NCI-H524 treated with DMSO at 0.1 percent for 48 hours (cell line): ENCODE results near the gene AMMECR1.

Experiments used
- DNase-seq: peaks from one replicate; lab custom pipeline; 2025; lab: John Stamatoyannopoulos, UW

Gene AMMECR1

GRCh38 chrX:110311437-110312230, 6.3 kb downstream of the AMMECR1 start:
- DNase-seq: no peak

DNA sequence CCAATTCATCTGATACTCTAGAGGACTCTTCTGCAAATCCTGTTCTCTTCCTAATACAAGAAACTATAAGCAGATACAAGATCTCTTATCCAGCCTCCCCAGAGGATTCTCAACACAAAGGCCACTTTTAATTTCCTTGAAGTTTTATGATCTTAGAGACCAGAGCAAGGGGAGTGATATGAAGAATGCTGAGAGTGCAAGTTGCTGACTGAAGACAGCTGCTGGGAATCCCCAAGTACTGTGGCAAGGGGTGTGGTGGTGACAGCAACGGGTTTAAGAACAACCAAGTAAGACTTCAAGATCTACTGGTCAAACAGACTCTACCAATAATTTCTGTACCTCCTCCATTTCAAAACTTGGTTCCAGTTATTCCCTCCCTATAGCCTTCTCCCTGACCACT, 7.0 kb downstream of the AMMECR1 start:
- DNase-seq: no peak

- DNase-seq: no peak
Observed at GRCh38 chrX:110310000-110310790, 7.7 kb downstream of the AMMECR1 start.

- DNase-seq: no peak
Observed at GRCh38 chrX:110308220-110308619, 9.7 kb downstream of the AMMECR1 start.

- no peak for DNase-seq
Observed at GRCh38 chrX:110304884-110305283, 13.0 kb downstream of the AMMECR1 start.

DNA sequence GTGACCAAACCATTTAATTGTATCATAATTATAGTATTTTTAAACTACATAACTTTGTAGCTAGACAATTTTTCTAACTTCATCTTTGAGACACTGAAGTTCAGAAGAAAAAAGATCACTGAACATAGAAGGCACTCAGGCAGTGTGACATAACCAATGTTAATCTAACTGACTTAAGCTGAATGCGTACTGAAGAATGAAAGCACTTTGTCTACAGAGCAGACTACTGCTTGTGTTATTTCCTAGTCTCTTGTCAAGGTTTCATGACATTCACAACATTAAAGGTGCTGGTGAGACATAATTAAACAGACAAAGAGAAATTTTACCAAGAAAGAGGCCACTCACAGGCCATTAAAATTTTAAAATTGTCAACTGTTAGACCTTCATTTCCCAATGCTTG, 13.5 kb downstream of the AMMECR1 start:
- no peak for DNase-seq

DNA sequence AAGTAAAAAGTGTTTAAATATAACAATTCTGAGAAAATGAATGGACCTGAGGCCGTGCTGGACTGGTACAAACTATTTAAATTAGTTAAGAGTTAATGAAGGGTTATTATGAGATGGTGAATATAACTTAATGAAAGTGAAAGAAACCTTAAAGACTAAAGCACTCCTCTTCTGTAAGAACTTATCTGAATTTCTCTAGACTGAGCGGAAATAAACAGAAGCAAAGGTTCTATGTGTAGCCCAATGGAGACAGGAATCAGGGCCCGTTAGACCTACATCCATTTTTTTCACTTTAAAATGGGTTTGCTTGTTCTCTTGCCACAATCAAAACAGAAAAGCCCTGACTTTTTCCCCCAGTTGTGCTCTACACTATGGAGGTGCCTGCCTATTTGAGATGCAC, 14.9 kb downstream of the AMMECR1 start:
- no peak for DNase-seq

DNA sequence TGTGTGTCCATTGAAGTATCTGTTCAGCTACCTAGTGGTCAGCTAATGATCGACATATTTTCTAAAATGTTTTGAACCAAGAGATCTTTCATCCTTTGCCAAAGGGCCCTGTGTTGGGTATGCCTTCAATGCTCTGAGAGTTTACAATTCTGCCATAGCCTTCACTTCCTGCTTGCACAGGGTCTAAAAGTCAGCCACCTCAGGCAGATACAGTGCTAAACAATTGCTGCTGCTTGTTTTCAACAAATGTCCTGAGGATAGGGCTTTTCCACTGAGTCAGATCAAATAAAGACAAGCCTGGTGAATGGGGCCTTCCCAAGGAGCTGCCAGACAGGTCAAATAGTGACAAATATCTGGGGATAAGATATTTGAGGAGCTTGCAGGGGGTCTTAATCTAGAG, 16.7 kb downstream of the AMMECR1 start:
- DNase-seq: no peak

DNA sequence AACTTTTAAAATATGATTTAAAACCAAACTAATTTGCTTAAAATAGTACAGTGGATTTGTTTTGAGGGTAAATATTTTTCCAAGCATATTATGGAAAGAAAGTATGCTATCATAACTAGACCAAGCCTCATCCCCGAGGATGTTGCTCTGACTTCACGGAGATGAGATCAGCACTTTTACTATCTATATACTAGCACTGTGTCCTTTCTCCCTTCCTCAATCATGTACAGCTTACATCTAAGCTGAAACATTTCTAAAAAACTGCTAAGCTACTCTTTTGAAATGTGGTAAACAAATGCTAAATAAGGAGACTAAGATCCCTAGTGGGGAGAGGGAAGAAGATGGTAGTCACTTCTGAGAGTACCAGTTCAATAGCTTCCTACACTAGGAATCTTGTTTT, 23.8 kb downstream of the AMMECR1 start:
- no peak for DNase-seq

GRCh38 chrX:110293658-110294057, 24.2 kb downstream of the AMMECR1 start:
- DNase-seq: no peak

DNA sequence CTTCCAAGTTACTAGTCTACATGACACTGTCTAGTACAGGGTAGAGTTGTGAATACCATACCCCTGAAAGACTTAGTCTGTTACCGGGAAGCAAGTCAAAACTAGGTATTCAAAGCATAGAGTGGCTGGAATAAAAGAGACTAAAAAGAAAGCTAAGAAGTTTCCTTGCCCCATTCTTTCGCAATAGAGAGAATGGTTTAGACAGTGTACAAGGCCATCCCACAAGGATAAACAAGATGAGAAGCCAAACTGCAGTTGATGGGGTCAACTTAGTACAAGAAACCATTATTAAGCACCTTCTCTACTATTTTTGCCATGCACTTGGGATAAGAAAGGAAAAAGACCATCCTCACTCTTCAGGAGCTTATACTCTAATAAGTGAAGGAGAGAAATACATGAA, 30.3 kb downstream of the AMMECR1 start:
- no peak for DNase-seq

DNA sequence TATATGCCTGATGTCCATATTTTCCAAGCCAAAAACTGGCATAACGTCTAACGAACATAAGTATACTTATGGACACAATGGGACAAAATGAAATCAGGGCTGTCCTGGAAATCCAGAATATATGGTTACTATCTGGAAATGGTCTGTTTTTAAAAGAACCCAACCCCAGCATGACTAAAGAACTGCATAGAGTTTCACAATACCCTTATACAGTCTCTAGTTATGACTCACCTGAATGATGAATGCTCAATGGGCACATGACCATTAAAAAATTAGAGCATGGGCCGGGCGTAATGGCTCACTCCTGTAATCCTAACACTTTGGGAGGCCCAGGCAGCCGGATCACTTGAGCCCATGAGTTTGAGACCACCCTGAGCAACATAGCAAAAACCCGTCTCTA, 31.8 kb downstream of the AMMECR1 start:
- DNase-seq: no peak

GRCh38 chrX:110284159-110284558, 33.7 kb downstream of the AMMECR1 start:
- DNase-seq: no peak

- DNase-seq: no peak
Observed at GRCh38 chrX:110282922-110283321, 35.0 kb downstream of the AMMECR1 start.

GRCh38 chrX:110281377-110281776, 36.5 kb downstream of the AMMECR1 start:
- no peak for DNase-seq

DNA sequence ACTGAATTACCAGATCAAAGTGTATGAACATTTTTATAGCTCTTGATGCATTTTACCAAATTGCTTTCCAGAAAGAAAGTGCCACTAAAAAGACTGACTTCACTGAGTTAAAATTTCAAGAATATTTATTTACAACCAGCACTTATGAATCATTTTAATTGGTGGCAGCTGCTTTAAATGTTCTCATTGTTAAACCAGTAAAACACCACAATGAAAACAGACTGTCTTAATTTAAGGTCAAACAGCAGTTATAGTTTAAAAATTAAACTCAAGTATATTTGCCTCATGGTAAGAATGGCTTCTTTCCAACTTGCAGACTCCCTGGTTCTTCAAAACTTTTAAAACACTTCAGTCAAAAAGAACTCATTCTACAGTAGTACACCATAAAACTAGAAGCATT, 36.9 kb downstream of the AMMECR1 start:
- DNase-seq: no peak

- no peak for DNase-seq
Observed at GRCh38 chrX:110277609-110278008, 40.3 kb downstream of the AMMECR1 start.

DNA sequence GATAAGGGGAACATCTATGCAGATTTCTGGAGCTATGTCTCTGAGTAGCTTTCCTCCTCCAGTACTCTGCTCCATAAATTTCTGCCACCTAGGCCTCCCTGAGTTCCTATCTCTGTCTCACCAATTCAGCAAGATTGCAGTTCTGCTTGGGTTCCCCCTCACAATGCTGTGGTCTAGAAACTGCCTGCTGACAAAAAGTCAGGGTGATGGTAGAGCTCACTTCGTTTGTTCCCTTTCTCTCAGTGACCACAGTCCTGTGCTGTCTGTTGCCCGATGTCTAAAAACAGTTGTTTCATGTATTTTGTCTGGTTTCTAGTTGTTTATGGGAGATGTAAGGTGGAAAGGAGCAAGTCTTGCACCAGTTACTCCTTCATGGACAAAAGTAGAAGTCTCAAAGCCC, 41.1 kb downstream of the AMMECR1 start:
- no peak for DNase-seq

DNA sequence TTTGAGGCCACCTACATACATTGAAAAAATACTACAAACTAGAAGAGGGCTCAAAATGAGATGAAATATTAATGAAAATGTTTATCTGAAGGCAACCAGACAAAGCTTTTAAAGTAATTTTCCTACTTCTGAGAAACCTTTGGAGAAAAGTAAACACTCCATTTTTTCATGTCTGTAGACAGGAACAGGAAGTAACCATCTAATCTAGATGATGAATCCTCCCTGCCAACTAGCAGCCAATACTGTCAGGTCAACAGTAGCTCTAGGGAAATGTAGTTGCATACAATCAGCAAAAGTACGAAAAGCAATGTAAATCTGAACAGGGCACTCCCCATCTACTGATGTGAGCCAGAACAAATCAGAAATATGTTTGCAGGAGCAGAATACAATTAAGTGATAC, 49.0 kb downstream of the AMMECR1 start:
- no peak for DNase-seq

DNA sequence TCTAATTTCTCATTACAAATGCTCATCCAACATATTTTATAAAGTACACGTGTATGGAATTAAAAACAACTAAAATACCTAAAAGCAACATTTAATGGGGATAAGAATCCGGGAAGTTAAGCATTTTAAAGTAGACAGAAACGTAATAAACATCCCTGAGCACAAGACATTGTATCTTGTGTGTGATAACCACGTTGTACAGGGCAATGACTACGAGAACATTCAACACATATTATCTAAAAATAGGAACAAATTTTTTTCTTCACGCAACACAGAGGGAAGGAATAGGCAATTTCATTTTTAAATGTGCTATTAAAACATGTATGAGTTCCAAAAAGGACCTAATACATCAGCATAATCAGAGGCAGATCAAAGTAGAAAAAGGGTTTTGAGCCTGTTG, 49.5 kb downstream of the AMMECR1 start:
- no peak for DNase-seq

GRCh38 chrX:110267874-110268273, 50.0 kb downstream of the AMMECR1 start:
- DNase-seq: no peak

DNA sequence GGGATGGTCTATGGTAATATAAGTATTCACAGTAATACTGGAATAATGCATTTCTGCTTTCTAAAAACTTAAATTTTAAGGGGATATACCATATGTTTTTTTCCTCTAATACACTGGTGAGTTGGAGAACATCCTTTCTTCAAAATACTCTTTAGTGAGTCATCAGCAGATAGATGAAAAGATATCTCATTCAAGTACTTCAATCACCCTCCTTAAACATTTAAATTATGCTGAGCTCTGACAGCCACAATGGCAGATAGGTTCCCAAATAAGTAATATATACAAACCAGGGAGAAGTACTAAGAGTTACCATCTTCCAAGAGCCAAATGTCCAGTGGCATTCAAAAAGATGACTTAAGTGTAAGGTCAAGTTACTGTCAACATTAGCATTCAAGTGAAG, 52.2 kb downstream of the AMMECR1 start:
- no peak for DNase-seq

- no peak for DNase-seq
Observed at GRCh38 chrX:110259117-110259516, 58.8 kb downstream of the AMMECR1 start.

DNA sequence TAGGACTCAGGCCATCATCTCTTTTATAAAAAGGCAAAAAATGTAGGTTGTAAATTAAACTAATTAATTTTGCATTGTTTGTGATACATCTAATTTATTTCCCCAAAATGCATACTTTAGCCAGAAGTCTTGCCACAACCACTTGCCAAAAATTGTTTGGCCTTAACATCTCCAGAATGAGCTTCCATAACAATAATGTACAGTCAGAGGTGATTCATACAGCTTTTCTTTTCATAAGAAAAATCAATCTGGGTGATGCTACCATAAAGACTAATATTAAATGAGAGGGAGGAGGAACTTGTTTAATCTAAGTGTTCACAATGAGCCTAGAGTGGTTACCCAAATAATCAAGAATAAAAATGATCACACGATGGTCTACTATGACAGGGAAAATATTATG, 59.3 kb downstream of the AMMECR1 start:
- no peak for DNase-seq
